Esophagus muscularis mucosa (tissue), 4 donors: Measurements from ENCODE around the gene PRPS2.

ENCODE experiments used
- EP300 ChIP-seq: sonication (generic); formaldehyde crosslinking; IDR thresholded peaks from one replicate; pipeline ENCODE4 v1.6.1; 2017; ENCODE audit warnings: antibody characterized with exemption
- POLR2A ChIP-seq: fragments of 450-650 bp; IDR thresholded peaks from one replicate; pipeline ENCODE4 v1.6.1; 2017; ENCODE audit warnings: antibody characterized with exemption, moderate library complexity, mild to moderate bottlenecking, low read depth
- TF ChIP-seq, protein P1 (sequence below), 3 experiments: fragments of 200-600 bp in 2 of 3; fragments of 450-650 bp in 1 of 3; sonication (generic) in 2 of 3; IDR thresholded peaks; one replicate each; pipeline ENCODE4 v1.5.1; 2017 to 2019; ENCODE audit warnings: antibody characterized with exemption in 3 of 3, mild to moderate bottlenecking in 2 of 3, moderate library complexity in 1 of 3

DNA sequence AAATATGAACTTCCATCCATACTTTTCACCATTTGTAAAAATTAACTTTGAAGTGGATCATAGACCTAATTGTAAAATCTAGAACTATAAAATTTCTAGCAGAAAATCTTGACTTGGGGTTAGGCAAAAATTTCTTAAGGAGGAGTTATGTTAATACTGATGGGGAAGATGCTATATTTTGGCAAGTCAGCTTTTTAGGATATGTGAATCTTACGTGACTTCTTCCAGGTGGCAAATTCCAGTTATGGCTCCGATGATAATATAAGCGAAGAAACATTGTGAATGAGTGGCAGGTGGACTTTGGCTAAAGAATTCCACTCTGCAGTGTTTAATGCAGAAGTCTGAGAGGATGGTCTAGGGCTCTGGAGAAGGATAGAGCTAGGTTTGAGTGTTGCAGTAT is 1.5 kb downstream of the PRPS2 start:
- TF ChIP-seq POLR2A (no peak), EP300 (no peak)
- TF ChIP-seq, protein P1, sequence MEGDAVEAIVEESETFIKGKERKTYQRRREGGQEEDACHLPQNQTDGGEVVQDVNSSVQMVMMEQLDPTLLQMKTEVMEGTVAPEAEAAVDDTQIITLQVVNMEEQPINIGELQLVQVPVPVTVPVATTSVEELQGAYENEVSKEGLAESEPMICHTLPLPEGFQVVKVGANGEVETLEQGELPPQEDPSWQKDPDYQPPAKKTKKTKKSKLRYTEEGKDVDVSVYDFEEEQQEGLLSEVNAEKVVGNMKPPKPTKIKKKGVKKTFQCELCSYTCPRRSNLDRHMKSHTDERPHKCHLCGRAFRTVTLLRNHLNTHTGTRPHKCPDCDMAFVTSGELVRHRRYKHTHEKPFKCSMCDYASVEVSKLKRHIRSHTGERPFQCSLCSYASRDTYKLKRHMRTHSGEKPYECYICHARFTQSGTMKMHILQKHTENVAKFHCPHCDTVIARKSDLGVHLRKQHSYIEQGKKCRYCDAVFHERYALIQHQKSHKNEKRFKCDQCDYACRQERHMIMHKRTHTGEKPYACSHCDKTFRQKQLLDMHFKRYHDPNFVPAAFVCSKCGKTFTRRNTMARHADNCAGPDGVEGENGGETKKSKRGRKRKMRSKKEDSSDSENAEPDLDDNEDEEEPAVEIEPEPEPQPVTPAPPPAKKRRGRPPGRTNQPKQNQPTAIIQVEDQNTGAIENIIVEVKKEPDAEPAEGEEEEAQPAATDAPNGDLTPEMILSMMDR (IDR thresholded peaks at IDR 0.05) = no peak
